PC-3 (cell line): Measurements from ENCODE around the gene GRIN1. TPM values are rescaled to one million over a fixed set of nuclear protein-coding genes. Genes with fewer than 3 reads are reported as not detected.
"Not testable (repeated sequence)": the region's sequence is repeated elsewhere in the genome, so short reads cannot be mapped to it uniquely, and the experiment has no call there.

Experiments
- ATAC-seq: fragments of 200-7000 bp; cut with Tn5 transposase; 2 replicates; pipeline ENCODE4 v1.9.1; 2020; ENCODE audit warnings: mild to moderate bottlenecking, moderate library complexity
- BruUV-seq: library from RNA; stranded (reverse); fragments of 400-500 nt; replicated peaks from 2 replicates; lab custom pipeline; 2021; lab: Mats Ljungman, UMichigan
- CTCF ChIA-PET: fragments of 300-600 bp; sonication (Branson Sonifier 250); formaldehyde crosslinking; loops from one replicate; lab custom pipeline; 2022; ENCODE audit warnings: antibody characterized with exemption; lab: Charles Lee
- POLR2A ChIA-PET: fragments of 300-600 bp; sonication (Branson Sonifier 250); formaldehyde crosslinking; loops from one replicate; lab custom pipeline; 2022; ENCODE audit warnings: antibody characterized with exemption; ENCODE audit not compliant: unreplicated experiment; lab: Charles Lee
- DNase-seq: peaks from one replicate; pipeline ENCODE4 v3.0.0-alpha.2; 2015
- H2AFZ ChIP-seq: fragments of 300-600 bp; sonication (generic); 2 replicates; pipeline ENCODE4 v1.6.0; 2016; ENCODE audit warnings: antibody characterized with exemption, low read length
- H3F3A ChIP-seq: fragments of 300-600 bp; sonication (generic); one replicate; pipeline ENCODE4 v1.6.0; 2017; ENCODE audit warnings: antibody characterized with exemption, low read length, control low read depth, mild to moderate bottlenecking; ENCODE audit not compliant: unreplicated experiment
- H3K27ac ChIP-seq: fragments of 300-600 bp; sonication (generic); 2 replicates; pipeline ENCODE4 v1.5.1; 2016; ENCODE audit warnings: mild to moderate bottlenecking, low read length
- H3K27me3 ChIP-seq: fragments of 300-600 bp; sonication (generic); 2 replicates; pipeline ENCODE4 v1.6.1; 2016; ENCODE audit warnings: low read length, mixed read lengths
- H3K36me3 ChIP-seq: fragments of 300-600 bp; sonication (generic); 2 replicates; pipeline ENCODE4 v1.6.1; 2016; ENCODE audit warnings: low read depth, mixed run types, low read length, mixed read lengths
- H3K4me1 ChIP-seq: fragments of 300-600 bp; sonication (generic); 2 replicates; pipeline ENCODE4 v1.5.1; 2016; ENCODE audit warnings: low read length; ENCODE audit not compliant: insufficient read depth
- H3K4me2 ChIP-seq: fragments of 300-600 bp; sonication (generic); 2 replicates; pipeline ENCODE4 v1.6.0; 2016; ENCODE audit warnings: low read length
- H3K4me3 ChIP-seq: fragments of 300-600 bp; sonication (generic); 2 replicates; pipeline ENCODE4 v1.5.1; 2016; ENCODE audit warnings: mild to moderate bottlenecking, low read length, mixed read lengths
- H3K79me2 ChIP-seq: fragments of 300-600 bp; sonication (generic); 2 replicates; pipeline ENCODE4 v1.6.1; 2017; ENCODE audit warnings: low read length, mixed read lengths
- H3K9ac ChIP-seq: fragments of 300-600 bp; sonication (generic); 2 replicates; pipeline ENCODE4 v1.6.0; 2016; ENCODE audit warnings: mild to moderate bottlenecking, low read length
- H3K9me2 ChIP-seq: fragments of 300-600 bp; sonication (generic); replicated peaks from 2 replicates; pipeline ENCODE4 v1.6.1; 2016; ENCODE audit warnings: mixed run types, low read length, mixed read lengths
- H3K9me3 ChIP-seq: fragments of 300-600 bp; sonication (generic); 2 replicates; pipeline ENCODE4 v1.6.1; 2016; ENCODE audit warnings: low read length, mixed read lengths
- H4K20me1 ChIP-seq: fragments of 300-600 bp; sonication (generic); 2 replicates; pipeline ENCODE4 v1.6.1; 2016; ENCODE audit warnings: low read length, mixed read lengths
- CTCF ChIP-seq: fragments of 300-600 bp; sonication (generic); conservative IDR thresholded peaks from 2 replicates; pipeline ENCODE4 v1.5.1; 2017; ENCODE audit warnings: antibody characterized with exemption, low read depth, mild to moderate bottlenecking, low read length
- EZH2 ChIP-seq: fragments of 300-600 bp; sonication (generic); IDR thresholded peaks from one replicate; pipeline ENCODE4 v1.6.1; 2017; ENCODE audit warnings: antibody characterized with exemption, mild to moderate bottlenecking, low read length; ENCODE audit not compliant: unreplicated experiment
- EZH2phosphoT487 ChIP-seq: fragments of 300-600 bp; sonication (generic); IDR thresholded peaks from 2 replicates; pipeline ENCODE4 v1.6.1; 2018; ENCODE audit warnings: mild to moderate bottlenecking, antibody characterized with exemption, low read length, borderline replicate concordance
- intact Hi-C: fragments of 100-400 bp; cut with micrococcal nuclease; formaldehyde crosslinking; loops from 2 replicates; pipeline ENCODE4 v1.9.0; 2023
- total RNA-seq: library from RNA; depleted of rRNA; stranded (reverse); fragments of >200 nt; gene quantifications from 2 replicates; pipeline ENCODE4 v1.2.3, GENCODE V29; 2014

GRIN1 gene
- total RNA-seq, 1 experiment from 2014 or later, result 0.11 TPM

- H3K27me3 ChIP-seq, H3K9me3 ChIP-seq, POLR2A ChIA-PET, H4K20me1 ChIP-seq, intact Hi-C loops, H3K36me3 ChIP-seq, H3F3A ChIP-seq, H3K9me2 ChIP-seq, H3K4me1 ChIP-seq, H3K9ac ChIP-seq, CTCF ChIA-PET, H3K4me3 ChIP-seq, H2AFZ ChIP-seq, H3K27ac ChIP-seq, DNase-seq, H3K4me2 ChIP-seq: not testable (repeated sequence)
- peak; percentile 22; the same call in 1 of the 2 replicates for ATAC-seq
- BruUV-seq, result TSS peak; percentile 4
- peaks cover 10% of the 10 kb centered on the region for H3K79me2 ChIP-seq
These were observed 16.8 kb upstream of the GRIN1 start for GRCh38 chr9:137121927-137122795.

GRCh38 chr9:137122796-137123467 lies 16.0 kb upstream of the GRIN1 start:
- H3K9me3 ChIP-seq, H3K4me3 ChIP-seq, POLR2A ChIA-PET, H3K27me3 ChIP-seq, H3K27ac ChIP-seq, DNase-seq, H3K36me3 ChIP-seq, H3F3A ChIP-seq, H3K9me2 ChIP-seq, BruUV-seq, H3K4me2 ChIP-seq, H3K9ac ChIP-seq, CTCF ChIA-PET, ATAC-seq, intact Hi-C loops, H4K20me1 ChIP-seq, H3K4me1 ChIP-seq, H2AFZ ChIP-seq: not testable (repeated sequence)
- H3K79me2 ChIP-seq, result peaks cover 18% of the 10 kb centered on the region

GRCh38 chr9:137123468-137123837 lies 15.5 kb upstream of the GRIN1 start:
- H3K27me3 ChIP-seq, result no peaks in the 10 kb centered on the region
- H3K79me2 ChIP-seq, result peaks cover 23% of the 10 kb centered on the region
- intact Hi-C loops, result no loop called here
- no peaks in the 10 kb centered on the region for H3F3A ChIP-seq
- no peak overlapping the region for H3K27ac ChIP-seq
- no peak for ATAC-seq
- no peaks in the 10 kb centered on the region for H3K9me2 ChIP-seq
- no TSS peak for BruUV-seq
- peaks cover 9% of the 10 kb centered on the region; the same call in 1 of the 2 replicates for H3K4me1 ChIP-seq
- H3K4me3 ChIP-seq, result no peak overlapping the region
- no peaks in the 10 kb centered on the region for H4K20me1 ChIP-seq
- no peak for TF ChIP-seq CTCF
- no peak for TF ChIP-seq EZH2
- no peak for TF ChIP-seq EZH2phosphoT487
- H3K36me3 ChIP-seq, result no peaks in the 10 kb centered on the region
- H2AFZ ChIP-seq, result no peak overlapping the region
- ChIA-PET POLR2A (no interaction called here), CTCF (no interaction called here)
- DNase-seq, result no peak
- no peak overlapping the region for H3K4me2 ChIP-seq
- no peak overlapping the region for H3K9ac ChIP-seq
- no peaks in the 10 kb centered on the region for H3K9me3 ChIP-seq

GRCh38 chr9:137123952-137124462 lies 14.9 kb upstream of the GRIN1 start:
- H2AFZ ChIP-seq, POLR2A ChIA-PET, H3K9ac ChIP-seq, H3F3A ChIP-seq, ATAC-seq, H3K4me2 ChIP-seq, H3K4me3 ChIP-seq, H3K36me3 ChIP-seq, H3K9me3 ChIP-seq, H4K20me1 ChIP-seq, H3K9me2 ChIP-seq, H3K27me3 ChIP-seq, H3K27ac ChIP-seq, BruUV-seq, intact Hi-C loops, CTCF ChIA-PET: not testable (repeated sequence)
- DNase-seq, result peak; percentile 51
- Histone ChIP-seq H3K4me1 (peaks cover 10% of the 10 kb centered on the region; the same call in 1 of the 2 replicates), H3K79me2 (peaks cover 29% of the 10 kb centered on the region)
